Activated CD4-positive, alpha-beta T cell treated with anti-CD3 and anti-CD28 coated beads, Interleukin-10, Interleukin-2, amounts not matched to agents 100 ng/mL and 50 ng/mL, durations not matched to agents 16 hours and 8 hours (primary cell): ENCODE results near the gene MARF1.
A peak's percentile ranks its signal among the peaks of the same experiment; 100 is the strongest.
"Not testable (repeated sequence)": the region's sequence is repeated elsewhere in the genome, so short reads cannot be mapped to it uniquely, and the experiment has no call there.

ENCODE experiments used
- DNase-seq: peaks from one replicate; pipeline ENCODE4 v3.0.0-alpha.2; 2020

The MARF1 gene

GRCh38 chr16:15650698-15651171 lies 7.8 kb upstream of the MARF1 start:
- DNase-seq, result peak; percentile 63

- DNase-seq, result peak; percentile 92
Observed at GRCh38 chr16:15650019-15650697, 7.2 kb upstream of the MARF1 start, which contains the start of gene NDE1. TSS of gene NDE1 (plus strand) at chr16:15650245. CDS start at chr16:15664779, 14,534 bp downstream.

DNA sequence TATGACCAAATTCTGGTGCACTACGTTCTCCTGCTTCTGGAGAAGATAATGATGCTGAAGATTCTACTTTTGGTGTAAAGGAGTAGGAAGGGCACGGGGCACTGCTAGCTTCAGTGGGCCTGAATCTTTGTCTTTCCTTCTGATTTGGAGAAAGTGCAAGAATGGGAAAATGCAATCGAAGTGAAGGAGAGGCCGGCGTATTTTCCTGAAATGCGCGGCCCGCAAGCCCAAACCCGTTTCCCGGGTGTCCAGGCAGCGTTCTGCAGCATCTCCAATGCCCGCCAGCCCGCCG lies 6.7 kb upstream of the MARF1 start:
- DNase-seq, result no peak

DNA sequence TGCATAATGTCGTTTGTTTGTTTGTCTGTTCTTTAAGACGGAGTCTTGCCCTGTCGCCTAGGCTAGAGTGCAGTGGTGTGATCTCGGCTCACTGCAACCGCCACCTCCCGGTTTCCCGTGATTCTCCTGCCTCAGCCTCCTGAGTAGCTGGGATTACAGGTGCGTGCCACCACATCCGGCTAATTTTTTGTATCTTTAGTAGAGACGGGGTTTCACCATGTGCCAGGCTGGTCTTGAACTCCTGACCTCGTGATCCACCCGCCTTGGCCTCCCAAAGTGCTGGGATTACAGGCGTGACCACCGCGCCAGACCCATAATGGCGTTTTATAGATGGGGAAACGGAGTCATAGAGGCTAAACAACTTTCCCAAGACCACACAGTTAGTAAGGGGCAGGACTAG lies 6.4 kb upstream of the MARF1 start:
- DNase-seq, result not testable (repeated sequence)

DNA sequence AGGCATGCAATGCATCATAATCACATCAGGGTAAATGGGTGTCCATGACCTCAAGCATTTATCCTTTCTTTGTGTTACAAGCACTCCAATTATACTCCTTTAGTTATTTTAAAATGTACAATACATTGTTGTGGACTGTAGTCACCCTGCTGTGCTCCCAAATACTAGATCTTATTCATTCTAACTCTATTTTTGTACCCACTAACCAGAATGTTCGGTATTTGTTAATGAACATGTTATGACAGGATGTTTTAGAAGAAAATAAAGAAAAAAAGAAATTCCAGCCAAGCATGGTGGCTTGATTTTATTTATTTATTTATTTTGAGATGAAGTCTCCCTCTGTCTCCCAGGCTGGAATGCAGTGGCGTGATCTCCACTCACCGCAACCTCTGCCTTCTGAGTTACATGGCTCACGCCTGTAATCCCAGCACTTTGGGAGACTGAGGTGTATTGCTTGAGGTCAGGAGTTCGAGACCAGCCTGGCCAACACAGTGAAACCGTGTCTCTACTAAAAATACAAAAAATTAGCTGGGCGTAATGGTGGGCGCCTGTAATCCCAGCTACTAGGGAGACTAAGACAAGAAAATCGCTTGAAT lies 5.3 kb upstream of the MARF1 start:
- DNase-seq, result no peak

DNA sequence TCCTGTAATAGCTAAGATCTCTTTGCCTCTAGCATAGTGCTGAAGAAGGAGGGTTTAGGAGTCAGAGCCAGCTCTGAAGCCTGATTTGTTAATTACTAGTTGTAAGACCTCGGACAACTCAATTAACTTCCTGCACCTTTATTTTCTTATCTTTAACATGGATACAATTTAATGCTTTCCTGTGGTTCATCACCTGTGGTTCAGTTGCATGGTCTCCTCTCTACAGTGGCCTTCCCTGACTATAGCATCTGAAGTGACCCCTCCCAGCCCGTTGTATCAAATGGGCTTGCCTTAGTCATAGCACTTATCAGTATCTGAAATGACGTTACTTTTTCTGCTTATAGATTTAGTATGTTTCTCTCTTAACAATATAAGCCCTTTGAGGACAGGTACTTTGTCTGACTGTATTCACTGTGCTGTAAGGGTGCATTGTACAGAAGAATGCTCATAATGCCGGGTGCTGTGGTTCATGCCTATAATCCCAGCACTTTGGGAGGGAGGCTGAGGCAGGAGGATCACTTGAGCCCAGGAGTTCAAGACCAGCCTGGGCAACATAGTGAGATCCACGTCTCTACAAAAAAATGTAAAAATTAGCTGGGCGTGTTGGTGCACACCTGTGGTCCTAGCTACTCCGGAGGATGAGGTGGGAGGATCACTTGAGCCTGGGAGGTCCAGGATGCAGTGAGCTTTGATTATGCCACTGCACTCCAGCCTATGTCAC lies 4.5 kb upstream of the MARF1 start:
- DNase-seq, result no peak

GRCh38 chr16:15646557-15647293 lies 3.8 kb upstream of the MARF1 start:
- DNase-seq, result not testable (repeated sequence)

DNA sequence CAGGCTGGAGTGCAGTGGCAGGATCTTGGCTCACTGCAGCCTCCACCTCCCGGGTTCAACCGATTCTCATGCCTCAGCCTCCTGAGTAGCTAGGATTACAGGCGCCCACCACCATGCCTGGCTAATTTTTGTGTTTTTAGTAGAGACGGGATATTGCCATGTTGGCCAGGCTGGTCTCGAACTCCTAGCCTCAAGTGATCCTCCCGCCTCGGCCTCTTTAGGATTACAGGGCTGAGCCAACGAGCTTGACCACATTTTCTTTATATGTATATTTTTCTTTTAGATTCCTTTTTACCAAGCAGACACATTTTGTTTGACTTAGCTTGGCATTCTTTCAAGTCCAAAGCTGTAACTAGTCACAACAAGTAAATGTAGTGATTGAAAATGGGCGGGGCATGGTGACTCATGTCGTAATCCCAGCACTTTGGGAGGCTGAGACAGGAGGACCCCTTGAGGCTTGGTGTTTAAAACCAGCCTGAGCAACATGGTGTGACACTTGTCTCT lies 2.1 kb upstream of the MARF1 start:
- DNase-seq, result peak; percentile 49

DNA sequence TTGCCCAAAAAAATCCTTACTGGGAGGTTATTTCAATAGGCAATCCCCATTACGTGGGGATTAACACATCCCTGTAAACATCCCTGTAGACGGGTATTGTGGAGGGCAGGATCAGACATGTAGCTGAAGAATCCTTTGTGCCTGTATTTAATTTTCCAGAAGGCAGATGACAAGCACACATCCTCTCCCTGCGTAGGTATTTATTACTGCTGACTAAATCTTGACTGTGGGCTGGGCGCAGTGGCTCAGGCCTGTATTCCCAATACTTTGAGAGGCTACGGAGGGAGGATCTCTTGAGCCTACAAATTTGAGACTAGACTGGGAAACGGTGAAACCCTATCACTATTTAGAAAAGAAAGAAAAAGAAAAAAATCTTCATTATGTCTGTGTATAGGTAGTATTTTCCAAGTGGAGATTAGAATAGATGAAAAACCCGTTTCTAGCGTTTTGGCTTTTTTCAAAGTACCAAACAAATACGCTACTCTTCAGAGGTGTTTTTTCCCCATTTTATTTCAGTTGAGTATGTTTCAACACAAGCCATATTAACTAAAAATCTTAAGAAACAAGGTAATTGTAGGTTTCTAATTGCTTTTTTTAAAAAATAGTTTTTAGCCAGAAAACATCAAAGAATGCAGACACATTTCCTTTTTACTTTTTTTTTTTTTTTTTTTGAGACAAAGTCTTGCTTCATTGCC lies 1.5 kb upstream of the MARF1 start:
- no peak for DNase-seq

GRCh38 chr16:15643946-15644250 lies 944 bp upstream of the MARF1 start:
- DNase-seq, result no peak

DNA sequence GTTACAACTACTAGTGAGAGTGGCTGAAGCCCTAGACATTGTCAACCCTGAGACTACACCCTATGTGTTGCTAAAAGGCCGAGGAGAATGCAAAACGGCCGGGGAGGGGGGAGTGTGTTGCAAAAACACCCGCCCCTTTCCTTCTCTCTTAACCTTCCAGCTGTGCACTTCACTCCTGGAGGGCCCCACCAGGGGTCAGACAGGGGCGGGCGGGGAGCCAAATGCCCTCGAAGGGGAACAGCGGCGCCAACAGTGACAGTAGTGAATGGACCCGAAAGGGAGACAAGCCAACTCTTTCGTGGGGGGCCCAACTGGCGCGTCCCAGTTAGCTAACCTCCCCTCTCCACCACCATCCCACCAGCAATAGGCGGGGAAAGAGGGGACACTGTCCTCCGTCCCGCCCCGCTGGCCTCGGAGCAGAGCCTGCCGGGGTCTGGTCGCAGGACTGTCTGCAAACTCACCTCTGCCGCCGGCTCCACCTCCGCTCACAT lies 352 bp downstream of the MARF1 start:
- DNase-seq, result peak; percentile 82

DNA sequence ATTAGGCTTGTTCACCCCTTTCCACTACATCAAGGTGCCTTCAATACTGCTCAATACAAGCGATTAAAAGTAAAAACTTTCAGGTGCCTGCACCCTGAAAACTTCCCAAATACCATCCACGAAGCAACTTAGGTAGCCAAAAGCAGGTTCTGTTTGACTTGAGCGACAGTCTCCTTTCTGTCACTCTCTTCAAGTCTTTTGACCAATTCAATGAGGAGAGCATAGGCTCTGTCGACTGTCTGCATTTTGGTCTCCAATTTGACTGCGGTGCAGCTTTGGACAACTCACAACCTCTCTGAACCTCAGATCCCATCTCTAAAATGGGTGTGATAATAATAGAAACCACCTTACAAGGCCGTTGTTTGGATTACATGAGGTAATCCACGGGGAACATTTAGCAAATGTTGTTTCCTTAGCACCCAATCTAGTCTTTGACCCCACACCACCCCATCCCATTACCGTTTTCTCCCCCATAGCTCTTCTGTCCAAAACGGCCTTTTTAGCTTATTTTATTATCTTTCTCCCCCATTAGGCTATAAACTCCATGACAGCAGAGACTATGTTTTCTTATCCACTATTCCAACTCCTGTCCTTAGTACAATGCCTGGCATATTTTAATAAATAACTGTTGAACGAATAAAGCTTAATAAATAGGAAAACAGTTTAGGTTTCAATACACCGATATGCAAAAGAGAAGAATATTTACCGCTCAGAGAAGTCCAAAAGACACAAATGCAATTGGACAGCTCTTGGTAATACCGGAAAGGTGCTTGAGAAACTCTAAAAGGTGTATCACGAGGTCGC lies 999 bp downstream of the MARF1 start:
- DNase-seq, result no peak

DNA sequence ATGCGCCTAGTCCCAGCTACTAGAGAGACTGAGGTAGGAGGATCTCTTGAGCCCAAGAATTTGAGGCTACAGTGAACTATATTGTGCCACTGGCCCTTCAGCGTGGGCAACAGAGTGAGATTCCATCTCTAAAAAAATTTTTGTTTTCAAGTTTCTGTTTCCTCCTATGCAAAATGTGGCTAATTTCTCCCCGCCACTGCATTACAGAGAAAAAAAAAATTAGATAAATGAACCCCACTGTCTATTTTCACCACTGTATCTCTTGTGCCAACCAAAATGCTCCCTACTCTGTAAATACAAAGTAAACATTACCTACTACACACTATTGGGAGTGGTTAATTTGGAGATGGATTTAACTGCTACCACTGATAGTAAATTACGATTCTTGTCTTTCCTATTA lies 2.0 kb downstream of the MARF1 start:
- DNase-seq, result no peak

- peak; percentile 58 for DNase-seq
Observed at GRCh38 chr16:15639061-15639568, 3.8 kb downstream of the MARF1 start.

- peak; percentile 47 for DNase-seq
Observed at GRCh38 chr16:15636392-15636873, 6.5 kb downstream of the MARF1 start.

- no peak for DNase-seq
Observed at GRCh38 chr16:15635926-15636325, 7.0 kb downstream of the MARF1 start.

- DNase-seq, result no peak
Observed at GRCh38 chr16:15631730-15632409, 11.1 kb downstream of the MARF1 start.

- DNase-seq, result no peak
Observed at GRCh38 chr16:15621889-15622288, 21.1 kb downstream of the MARF1 start.

DNA sequence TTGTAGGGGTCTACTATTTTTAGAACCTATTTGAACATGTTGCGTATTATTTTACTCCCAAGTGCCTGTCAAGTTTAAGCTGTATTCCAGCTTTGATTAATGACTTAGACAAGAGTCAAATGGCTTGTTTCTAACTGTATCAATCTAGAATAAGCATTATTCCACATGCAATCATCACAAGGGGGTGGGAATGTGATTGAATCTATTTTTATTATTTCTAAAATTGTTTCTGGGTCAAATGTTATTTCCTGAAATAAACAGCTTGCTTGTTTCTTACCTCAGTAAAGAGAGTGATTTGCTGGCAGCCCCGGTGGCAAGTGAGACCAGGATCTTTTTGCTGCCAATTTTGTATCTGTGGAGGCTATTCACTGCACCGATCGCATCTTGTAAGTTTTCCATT lies 21.5 kb downstream of the MARF1 start:
- DNase-seq, result no peak

DNA sequence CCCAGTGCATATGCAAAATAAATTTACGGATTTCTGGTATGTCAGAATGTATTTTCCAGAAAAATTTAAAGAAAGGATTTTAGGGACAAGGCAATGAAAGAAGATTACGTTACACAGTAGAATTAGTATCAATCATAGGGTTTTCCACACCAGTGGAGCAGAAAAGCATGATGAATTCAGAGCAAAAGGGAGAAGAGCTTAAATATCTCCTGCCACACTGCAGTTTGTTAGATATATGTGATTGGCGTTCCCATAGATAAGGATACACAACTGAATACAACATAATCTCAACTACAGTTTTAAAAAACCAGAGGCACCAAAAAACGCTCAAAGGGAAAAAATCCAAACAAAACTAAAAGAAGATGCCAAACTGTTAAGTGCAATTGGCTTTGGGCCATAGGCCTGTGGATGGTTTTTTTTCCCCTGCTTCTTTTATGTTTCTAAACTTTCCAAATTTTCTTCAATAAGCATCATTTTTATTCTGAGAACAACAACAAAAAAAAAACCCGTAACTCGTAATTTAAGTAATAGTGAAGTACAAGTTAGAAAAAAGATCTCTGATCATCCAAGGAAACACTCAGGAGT lies 22.3 kb downstream of the MARF1 start:
- no peak for DNase-seq
